Activated CD4-positive, CD25-positive, alpha-beta regulatory T cell treated with anti-CD3 and anti-CD28 coated beads, Interleukin-2, amount 50 U/mL, for 72 hours (primary cell): ENCODE results near the gene CDH7.

Experiments used
- DNase-seq: peaks from one replicate; pipeline ENCODE4 v3.0.0; 2021

Gene CDH7

GRCh38 chr18:65750389-65751154, at the start of gene CDH7:
TSS of gene CDH7 (plus strand) at chr18:65751012. CDS start at chr18:65762843, 11,831 bp downstream.
- DNase-seq: no peak

DNA sequence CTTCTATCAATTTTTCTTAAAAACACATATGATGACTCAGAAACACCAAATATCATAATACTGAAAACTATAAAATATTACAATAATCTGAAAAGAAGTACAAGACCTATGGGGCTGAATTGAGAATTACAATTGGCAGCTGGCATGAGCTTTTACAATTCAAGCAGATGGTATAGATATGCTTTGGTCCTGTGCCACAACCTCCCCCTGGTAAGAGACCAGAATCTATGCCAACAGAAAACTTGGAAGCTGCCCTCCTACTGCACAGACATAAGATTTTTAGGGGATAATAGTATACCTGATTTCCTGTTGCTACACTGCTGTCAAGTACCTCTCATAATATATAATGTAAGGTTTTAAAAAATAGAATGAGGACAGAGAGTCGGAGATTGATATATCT, 46.8 kb upstream of the CDH7 start:
- DNase-seq: no peak

- DNase-seq: no peak
These were observed 44.2 kb upstream of the CDH7 start for GRCh38 chr18:65706646-65707045.

GRCh38 chr18:65711493-65711892, 39.3 kb upstream of the CDH7 start:
- DNase-seq: no peak

GRCh38 chr18:65721619-65722018, 29.2 kb upstream of the CDH7 start:
- DNase-seq: no peak

DNA sequence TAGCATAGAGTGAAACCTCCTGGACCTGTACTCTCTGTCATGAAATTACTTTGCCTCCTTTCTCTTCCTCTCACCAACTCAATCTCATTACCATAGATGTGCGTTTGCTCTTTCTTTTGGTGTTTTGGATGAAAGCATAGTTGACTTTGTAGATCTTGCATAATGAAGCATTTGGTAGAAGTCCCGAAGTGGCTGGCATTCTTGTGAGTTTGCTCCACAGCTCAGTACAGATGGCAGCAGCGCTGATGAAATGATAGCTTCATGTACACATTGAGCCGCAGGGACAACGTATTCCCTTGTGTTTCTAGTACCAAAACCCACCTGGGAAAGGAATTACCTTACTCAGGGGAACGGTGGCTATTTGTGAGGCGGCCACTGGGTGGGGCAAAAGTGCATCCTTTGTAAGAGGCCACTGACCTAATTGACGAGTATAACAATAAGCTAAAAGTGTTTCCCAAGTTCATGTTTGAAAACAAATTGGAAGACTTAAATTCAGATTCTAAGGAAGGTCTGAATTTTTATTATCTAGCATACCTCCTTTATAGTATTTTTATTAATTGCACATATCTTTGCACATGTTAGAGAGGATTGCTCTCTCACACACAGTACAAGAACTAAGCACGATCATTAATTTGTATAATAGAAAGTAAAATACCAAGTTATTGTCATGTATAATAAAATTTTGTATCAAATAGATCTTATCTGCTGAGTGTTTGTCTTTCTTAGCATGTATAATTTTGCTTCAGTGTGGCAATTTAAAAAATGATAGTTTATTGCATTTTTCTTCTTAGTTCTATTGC, 25.4 kb upstream of the CDH7 start:
- DNase-seq: no peak

GRCh38 chr18:65735155-65735554, 15.7 kb upstream of the CDH7 start:
- no peak for DNase-seq

DNA sequence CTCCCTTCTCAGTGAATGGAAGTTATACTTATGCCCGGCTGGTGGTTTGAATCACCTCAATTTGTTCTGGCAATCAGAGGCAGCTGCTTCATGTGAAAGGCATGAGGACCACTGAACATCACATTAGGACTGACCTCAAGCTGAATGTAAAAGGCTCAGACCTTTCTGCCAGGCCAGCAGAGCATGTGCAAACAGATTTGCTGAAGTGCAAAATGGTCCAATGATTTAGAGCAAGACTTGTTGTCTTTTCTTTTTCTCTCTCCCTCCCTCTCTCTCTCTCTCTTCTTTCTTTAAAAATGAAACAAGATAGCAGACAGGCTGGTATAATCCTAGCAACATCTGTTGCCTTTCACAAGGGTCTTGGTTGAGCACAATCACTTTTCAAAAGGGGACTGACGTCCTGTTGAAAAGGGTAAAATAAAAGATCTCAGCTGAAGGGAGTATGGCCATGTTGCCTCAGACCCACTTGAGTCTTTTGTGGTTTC, 13.3 kb upstream of the CDH7 start:
- DNase-seq: no peak

DNA sequence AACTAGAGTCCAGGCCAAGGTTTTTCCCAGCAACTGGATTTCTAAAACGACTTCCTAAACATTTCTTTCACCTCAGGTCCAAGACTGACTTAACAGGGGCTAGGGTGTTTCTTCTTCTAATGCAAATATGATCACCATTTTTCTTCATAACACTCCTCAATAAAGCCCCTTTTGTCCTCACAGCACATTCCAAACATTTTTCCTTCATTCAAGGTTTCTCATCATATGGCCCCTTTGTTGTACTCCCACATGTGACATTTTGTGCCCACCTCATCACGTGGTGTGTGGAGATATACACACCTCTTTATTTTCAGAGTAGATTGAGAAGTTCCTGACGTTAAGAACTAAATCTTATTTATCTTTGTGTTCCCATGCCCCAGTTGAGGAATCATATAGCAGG, 3.9 kb upstream of the CDH7 start:
- no peak for DNase-seq

- no peak for DNase-seq
These were observed 2.5 kb upstream of the CDH7 start for GRCh38 chr18:65748321-65748720.

DNA sequence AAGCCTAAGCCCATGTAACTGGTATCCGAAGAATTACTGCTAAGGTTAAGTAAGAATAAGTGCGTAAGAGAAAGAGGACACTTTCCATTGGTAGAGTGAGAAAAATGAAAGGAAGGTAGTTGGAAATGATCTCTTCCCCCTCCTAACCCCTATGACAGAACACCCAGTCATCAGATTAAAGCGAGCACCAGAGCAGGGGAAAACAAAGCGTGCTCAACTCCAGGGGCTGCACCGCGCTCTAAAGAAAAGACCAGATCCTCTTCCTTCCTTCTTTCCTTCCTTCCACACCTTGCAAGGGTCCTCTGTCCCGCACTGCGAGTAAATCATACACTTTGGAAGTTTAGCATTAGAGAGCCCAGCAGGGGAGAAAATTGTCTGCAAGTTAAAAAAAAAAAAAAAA, 971 bp upstream of the CDH7 start:
- no peak for DNase-seq

GRCh38 chr18:65751155-65752085, 608 bp downstream of the CDH7 start:
- no peak for DNase-seq

GRCh38 chr18:65752625-65753325, 2.0 kb downstream of the CDH7 start:
- DNase-seq: no peak

DNA sequence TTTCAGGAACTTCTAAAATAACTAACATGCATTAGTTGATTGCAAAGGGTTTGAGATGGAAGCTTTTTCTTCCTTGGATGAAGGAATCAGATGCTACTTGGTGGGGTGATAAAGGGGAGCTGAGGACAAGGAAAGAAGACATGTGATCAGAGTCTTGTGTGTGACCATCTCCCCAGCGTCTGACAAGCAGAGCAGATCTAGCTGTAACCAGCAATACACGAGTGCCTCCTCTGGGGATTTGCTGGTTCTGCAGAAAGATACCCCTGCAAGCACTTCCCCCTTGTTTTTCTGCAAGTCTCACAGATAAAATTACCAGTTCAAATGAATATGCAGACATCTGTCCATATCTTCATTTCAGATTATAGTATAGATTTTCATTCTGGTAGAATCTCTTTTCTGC, 2.7 kb downstream of the CDH7 start:
- DNase-seq: no peak

DNA sequence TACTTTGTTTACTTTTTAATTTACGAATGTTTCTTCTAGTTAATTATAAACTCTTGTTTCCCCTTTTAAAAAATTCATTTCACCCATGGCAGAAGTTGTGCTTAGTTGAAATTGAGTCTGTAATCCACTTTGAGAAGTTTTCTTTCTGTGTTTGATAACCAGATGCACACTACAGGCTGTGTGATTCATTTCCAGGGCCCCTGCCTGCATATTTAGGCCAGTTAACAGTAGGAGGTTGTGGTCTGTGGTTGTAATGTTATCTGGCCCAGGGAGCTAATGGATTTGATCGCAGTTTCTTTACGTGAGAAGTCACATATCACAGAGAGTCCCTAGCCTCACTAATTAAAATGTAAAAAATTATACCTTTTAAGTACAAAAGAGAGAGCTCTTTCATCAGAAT, 3.3 kb downstream of the CDH7 start:
- no peak for DNase-seq

DNA sequence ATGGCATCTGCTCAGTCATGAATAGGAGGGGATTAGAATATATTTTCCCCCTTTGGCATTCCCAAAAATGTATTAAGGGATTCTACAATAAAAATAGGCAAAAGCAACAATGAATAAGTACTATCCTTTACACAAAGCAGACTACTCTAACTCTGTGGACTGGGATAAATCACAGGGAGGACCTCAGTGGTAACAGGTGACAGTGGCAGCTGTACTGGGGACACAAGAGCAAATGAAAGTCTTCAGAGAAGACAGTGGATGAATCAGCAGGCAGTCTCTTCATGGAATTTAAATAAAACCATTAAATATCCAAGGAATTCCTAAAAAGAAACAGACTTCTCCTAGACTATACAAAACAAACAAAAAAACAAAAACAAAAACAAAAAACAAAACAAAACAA, 4.8 kb downstream of the CDH7 start:
- no peak for DNase-seq

- no peak for DNase-seq
These were observed 9.6 kb downstream of the CDH7 start for GRCh38 chr18:65760457-65760856.

GRCh38 chr18:65761636-65762295, 11.0 kb downstream of the CDH7 start:
- no peak for DNase-seq

DNA sequence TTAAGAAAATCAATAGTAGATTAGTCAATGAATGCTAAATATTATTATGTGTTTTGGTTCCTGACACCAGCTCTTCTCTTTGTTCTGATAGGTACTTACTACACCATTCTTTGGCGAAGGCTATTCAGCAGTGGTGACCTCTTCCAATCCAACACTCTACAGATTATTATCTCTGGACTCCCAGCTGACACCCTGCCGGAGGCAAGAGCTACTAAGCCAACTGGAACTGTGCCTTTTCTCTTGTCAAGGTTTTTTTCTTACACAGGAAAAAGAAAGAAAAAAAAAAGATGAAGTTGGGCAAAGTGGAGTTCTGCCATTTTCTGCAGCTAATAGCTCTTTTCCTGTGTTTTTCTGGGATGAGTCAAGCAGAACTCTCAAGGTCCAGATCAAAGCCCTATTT, 11.7 kb downstream of the CDH7 start:
- DNase-seq: no peak

GRCh38 chr18:65767406-65767805, 16.6 kb downstream of the CDH7 start:
- no peak for DNase-seq

GRCh38 chr18:65768120-65768778, 17.4 kb downstream of the CDH7 start:
- DNase-seq: no peak
